ENCODE measurements around the gene RAVER1. TPM values are rescaled to one million over a fixed set of nuclear protein-coding genes. Genes with fewer than 3 reads are reported as not detected.

Gene RAVER1
- total RNA-seq, 4 donors from 2014 or later: 12.4 to 23.9 (median 15.8) TPM

GRCh38 chr19:10292206-10292788 is 41.0 kb downstream of the RAVER1 start:
- TF ChIP-seq, protein P1, sequence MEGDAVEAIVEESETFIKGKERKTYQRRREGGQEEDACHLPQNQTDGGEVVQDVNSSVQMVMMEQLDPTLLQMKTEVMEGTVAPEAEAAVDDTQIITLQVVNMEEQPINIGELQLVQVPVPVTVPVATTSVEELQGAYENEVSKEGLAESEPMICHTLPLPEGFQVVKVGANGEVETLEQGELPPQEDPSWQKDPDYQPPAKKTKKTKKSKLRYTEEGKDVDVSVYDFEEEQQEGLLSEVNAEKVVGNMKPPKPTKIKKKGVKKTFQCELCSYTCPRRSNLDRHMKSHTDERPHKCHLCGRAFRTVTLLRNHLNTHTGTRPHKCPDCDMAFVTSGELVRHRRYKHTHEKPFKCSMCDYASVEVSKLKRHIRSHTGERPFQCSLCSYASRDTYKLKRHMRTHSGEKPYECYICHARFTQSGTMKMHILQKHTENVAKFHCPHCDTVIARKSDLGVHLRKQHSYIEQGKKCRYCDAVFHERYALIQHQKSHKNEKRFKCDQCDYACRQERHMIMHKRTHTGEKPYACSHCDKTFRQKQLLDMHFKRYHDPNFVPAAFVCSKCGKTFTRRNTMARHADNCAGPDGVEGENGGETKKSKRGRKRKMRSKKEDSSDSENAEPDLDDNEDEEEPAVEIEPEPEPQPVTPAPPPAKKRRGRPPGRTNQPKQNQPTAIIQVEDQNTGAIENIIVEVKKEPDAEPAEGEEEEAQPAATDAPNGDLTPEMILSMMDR (IDR thresholded peaks at IDR 0.05): no peak
- ATAC-seq (ENCODE audit: low FRiP score): peak; percentile 58
- peak; percentile 66 for DNase-seq (ENCODE audit: low spot score)

GRCh38 chr19:10291554-10292205 is 41.6 kb downstream of the RAVER1 start:
- no peak for ATAC-seq (ENCODE audit: low FRiP score)
- TF ChIP-seq, protein P1 (IDR thresholded peaks at IDR 0.05): no peak
- DNase-seq (ENCODE audit: low spot score): no peak

DNA sequence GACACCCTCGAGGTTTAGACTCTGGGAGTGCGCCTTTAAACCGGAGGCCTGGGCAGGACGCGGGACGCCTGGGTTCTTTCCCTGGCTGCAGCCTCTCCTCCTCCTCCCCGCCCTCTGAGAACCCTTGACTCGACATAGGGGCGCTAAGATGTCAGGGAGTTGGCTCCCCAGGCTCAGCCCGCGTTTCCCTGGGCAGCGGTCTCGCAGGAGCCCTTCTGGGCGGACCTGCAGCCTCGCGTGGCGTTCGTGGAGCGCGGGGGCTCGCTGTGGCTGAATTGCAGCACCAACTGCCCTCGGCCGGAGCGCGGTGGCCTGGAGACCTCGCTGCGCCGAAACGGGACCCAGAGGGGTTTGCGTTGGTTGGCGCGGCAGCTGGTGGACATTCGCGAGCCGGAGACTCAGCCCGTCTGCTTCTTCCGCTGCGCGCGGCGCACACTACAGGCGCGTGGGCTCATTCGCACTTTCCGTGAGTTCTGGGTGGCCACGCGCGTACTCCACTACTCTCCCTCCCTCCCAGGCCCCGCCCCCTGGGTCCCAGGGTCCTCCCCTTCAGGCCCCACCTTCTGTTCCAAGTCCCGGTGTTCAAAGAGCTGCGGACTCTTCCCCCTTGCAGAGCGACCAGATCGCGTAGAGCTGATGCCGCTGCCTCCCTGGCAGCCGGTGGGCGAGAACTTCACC is 42.3 kb downstream of the RAVER1 start:
- no peak for DNase-seq (ENCODE audit: low spot score)
- no peak for ATAC-seq (ENCODE audit: low FRiP score)
- TF ChIP-seq, protein P1 (IDR thresholded peaks at IDR 0.05): no peak

DNA sequence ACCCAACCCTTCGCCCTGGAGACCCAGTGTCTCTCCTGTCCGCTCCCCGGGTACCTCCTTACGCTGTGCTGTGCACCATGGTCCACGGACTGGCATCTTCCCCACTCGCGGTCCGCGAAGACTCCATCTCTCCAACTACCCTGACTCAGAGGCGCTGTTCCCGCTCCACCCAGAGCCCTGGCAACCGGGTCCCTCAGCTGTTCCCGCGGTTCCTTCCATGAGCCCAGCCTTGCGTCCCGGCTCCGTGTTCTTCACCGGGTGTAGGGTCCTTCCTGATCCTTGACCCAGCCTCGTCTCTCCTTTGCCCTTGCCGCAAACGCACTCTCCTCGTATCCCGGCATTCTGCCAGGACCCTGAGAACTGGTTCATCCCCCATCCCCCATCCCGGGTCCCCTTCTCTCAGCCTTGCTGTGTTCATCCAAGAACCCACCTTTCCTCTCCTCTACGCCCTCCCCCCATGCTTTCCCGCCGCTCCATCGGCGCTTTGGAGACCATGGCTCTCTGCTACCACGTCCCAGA is 42.9 kb downstream of the RAVER1 start:
- DNase-seq (ENCODE audit: low spot score): no peak

GRCh38 chr19:10289836-10290356 is 43.4 kb downstream of the RAVER1 start, which contains the start of gene ICAM5:
Gene ICAM5 (plus strand): TSS chr19:10289952. CDS start chr19:10290044, 92 bp downstream.
- TF ChIP-seq, protein P1 (IDR thresholded peaks at IDR 0.05): no peak
- ATAC-seq (ENCODE audit: low FRiP score) (no peak), DNase-seq (ENCODE audit: low spot score) (no peak)

More for the DNA sequence above, 42.9 kb downstream of the RAVER1 start:
- TF ChIP-seq, protein P1 (IDR thresholded peaks at IDR 0.05): no peak
- ATAC-seq (ENCODE audit: low FRiP score): no peak

GRCh38 chr19:10289167-10289835 is 44.0 kb downstream of the RAVER1 start:
- ATAC-seq (ENCODE audit: low FRiP score) (no peak), DNase-seq (ENCODE audit: low spot score) (no peak)
- TF ChIP-seq, protein P1 (IDR thresholded peaks at IDR 0.05): no peak

All from omental fat pad (tissue), 4 donors.